Stomach smooth muscle (tissue), 2 donors: ENCODE measurements around the gene TGM5.

Source experiments
- H3K27ac ChIP-seq: one replicate; pipeline ENCODE4 v1.7.0; 2013; ENCODE audit warnings: mild to moderate bottlenecking, low read length, inconsistent platforms
- H3K27me3 ChIP-seq, 2 donors: one replicate each; pipeline ENCODE4 v1.7.0; 2013; ENCODE audit warnings: low read length in 2 of 2; ENCODE audit not compliant: insufficient read depth in 2 of 2, control insufficient read depth in 1 of 2
- H3K36me3 ChIP-seq, 2 donors: one replicate each; pipeline ENCODE4 v1.7.0; 2013; ENCODE audit warnings: low read length in 2 of 2; ENCODE audit not compliant: control insufficient read depth in 2 of 2, insufficient read depth in 2 of 2
- H3K4me1 ChIP-seq: one replicate; pipeline ENCODE4 v1.7.0; 2013; ENCODE audit warnings: low read length; ENCODE audit not compliant: control insufficient read depth, insufficient read depth
- H3K4me3 ChIP-seq, 2 donors: one replicate each; pipeline ENCODE4 v1.7.0; 2013; ENCODE audit warnings: low read length in 2 of 2
- H3K9ac ChIP-seq, 2 donors: one replicate each; pipeline ENCODE4 v1.7.0; 2013; ENCODE audit warnings: low read length in 2 of 2, mild to moderate bottlenecking in 1 of 2
- H3K9me3 ChIP-seq, 2 donors: one replicate each; pipeline ENCODE4 v1.7.0; 2013; ENCODE audit warnings: low read length in 2 of 2; ENCODE audit not compliant: control insufficient read depth in 2 of 2
- donor health status: healthy.
- donor health status: Pancreatic carcinoma.

TGM5 gene

GRCh38 chr15:43214592-43215295 is 52.0 kb downstream of the TGM5 start:
- Histone ChIP-seq H3K27me3 (peaks cover 12% of the 10 kb centered on the region in 2 donors), H3K4me3 (no peak overlapping the region), H3K9me3 (no peaks in the 10 kb centered on the region), H3K9ac (no peak overlapping the region), H3K27ac (no peak overlapping the region), H3K4me1 (no peaks in the 10 kb centered on the region), H3K36me3 (no peaks in the 10 kb centered on the region)

GRCh38 chr15:43214169-43214568 is 52.6 kb downstream of the TGM5 start:
- Histone ChIP-seq H3K9ac (no peak overlapping the region), H3K4me1 (no peaks in the 10 kb centered on the region), H3K36me3 (no peaks in the 10 kb centered on the region)

GRCh38 chr15:43213466-43213865 is 53.3 kb downstream of the TGM5 start:
- peaks cover 16 to 17% of the 10 kb centered on the region in 2 donors for H3K27me3 ChIP-seq
- no peaks in the 10 kb centered on the region for H3K9me3 ChIP-seq
- no peak overlapping the region for H3K27ac ChIP-seq
- no peak overlapping the region for H3K4me3 ChIP-seq
- no peak overlapping the region for H3K9ac ChIP-seq
- H3K4me1 ChIP-seq: no peaks in the 10 kb centered on the region
- no peaks in the 10 kb centered on the region for H3K36me3 ChIP-seq

More at GRCh38 chr15:43214169-43214568, 52.6 kb downstream of the TGM5 start:
- no peak overlapping the region for H3K27ac ChIP-seq
- H3K9me3 ChIP-seq: no peaks in the 10 kb centered on the region
- no peak overlapping the region for H3K4me3 ChIP-seq
- H3K27me3 ChIP-seq: peaks cover 13 to 14% of the 10 kb centered on the region in 2 donors

- H3K27ac ChIP-seq: no peak overlapping the region
- no peaks in the 10 kb centered on the region for H3K9me3 ChIP-seq
- H3K27me3 ChIP-seq: peaks cover 15 to 16% of the 10 kb centered on the region in 2 donors
- H3K9ac ChIP-seq: no peak overlapping the region
- no peak overlapping the region for H3K4me3 ChIP-seq
- no peaks in the 10 kb centered on the region for H3K4me1 ChIP-seq
- H3K36me3 ChIP-seq: no peaks in the 10 kb centered on the region
Observed at GRCh38 chr15:43212951-43213350, 53.8 kb downstream of the TGM5 start.

- H3K36me3 ChIP-seq: no peaks in the 10 kb centered on the region
- no peak overlapping the region for H3K27ac ChIP-seq
Observed at GRCh38 chr15:43212299-43212698, 54.4 kb downstream of the TGM5 start.

GRCh38 chr15:43211224-43211735 is 55.4 kb downstream of the TGM5 start:
- no peaks in the 10 kb centered on the region for H3K9me3 ChIP-seq
- H3K27me3 ChIP-seq: peaks cover 13 to 16% of the 10 kb centered on the region in 2 donors
- H3K27ac ChIP-seq: no peak overlapping the region
- H3K4me3 ChIP-seq: no peak overlapping the region
- no peak overlapping the region for H3K9ac ChIP-seq
- H3K36me3 ChIP-seq: no peaks in the 10 kb centered on the region
- H3K4me1 ChIP-seq: no peaks in the 10 kb centered on the region

More at GRCh38 chr15:43212299-43212698, 54.4 kb downstream of the TGM5 start:
- no peaks in the 10 kb centered on the region for H3K9me3 ChIP-seq
- no peaks in the 10 kb centered on the region for H3K4me1 ChIP-seq
- no peak overlapping the region for H3K4me3 ChIP-seq
- peaks cover 13 to 16% of the 10 kb centered on the region in 2 donors for H3K27me3 ChIP-seq
- no peak overlapping the region for H3K9ac ChIP-seq

GRCh38 chr15:43210807-43211206 is 55.9 kb downstream of the TGM5 start:
- H3K9ac ChIP-seq: no peak overlapping the region
- H3K4me3 ChIP-seq: no peak overlapping the region
- no peak overlapping the region for H3K27ac ChIP-seq
- H3K4me1 ChIP-seq: no peaks in the 10 kb centered on the region
- H3K9me3 ChIP-seq: no peaks in the 10 kb centered on the region
- no peaks in the 10 kb centered on the region for H3K36me3 ChIP-seq
- peaks cover 13 to 16% of the 10 kb centered on the region in 2 donors for H3K27me3 ChIP-seq

GRCh38 chr15:43210172-43210745 is 56.5 kb downstream of the TGM5 start:
- Histone ChIP-seq H3K4me1 (no peaks in the 10 kb centered on the region), H3K9ac (no peak overlapping the region), H3K27ac (no peak overlapping the region), H3K4me3 (no peak overlapping the region), H3K36me3 (no peaks in the 10 kb centered on the region), H3K9me3 (no peaks in the 10 kb centered on the region), H3K27me3 (peaks cover 13 to 16% of the 10 kb centered on the region in 2 donors)

- H3K27ac ChIP-seq: no peak overlapping the region
- H3K9me3 ChIP-seq: no peaks in the 10 kb centered on the region
- no peaks in the 10 kb centered on the region for H3K4me1 ChIP-seq
- peaks cover 13 to 16% of the 10 kb centered on the region in 2 donors for H3K27me3 ChIP-seq
- no peak overlapping the region for H3K9ac ChIP-seq
- H3K4me3 ChIP-seq: no peak overlapping the region
- H3K36me3 ChIP-seq: no peaks in the 10 kb centered on the region
Observed at GRCh38 chr15:43209059-43209824, 57.5 kb downstream of the TGM5 start.

GRCh38 chr15:43208052-43209002 is 58.4 kb downstream of the TGM5 start:
- peaks cover 13 to 16% of the 10 kb centered on the region in 2 donors for H3K27me3 ChIP-seq
- H3K27ac ChIP-seq: no peak overlapping the region
- no peaks in the 10 kb centered on the region for H3K9me3 ChIP-seq
- no peak overlapping the region for H3K9ac ChIP-seq
- no peaks in the 10 kb centered on the region for H3K36me3 ChIP-seq
- no peaks in the 10 kb centered on the region for H3K4me1 ChIP-seq
- no peak overlapping the region for H3K4me3 ChIP-seq
